ENCODE results near the gene ENPP3. TPM values are rescaled to one million over a fixed set of nuclear protein-coding genes. Genes with fewer than 3 reads are reported as not detected.
A peak's percentile ranks its signal among the peaks of the same experiment; 100 is the strongest.

Gene ENPP3
- total RNA-seq, 6 experiments from 2014 or later: 0.07 to 0.12 TPM; not detected in 4

- H3K36me3 Mint-ChIP-seq (ENCODE audit: low read depth): peaks cover under 1% of the 10 kb centered on the region; the same call in 1 of the 2 replicates
These were observed 99.0 kb downstream of the ENPP3 start for GRCh38 chr6:131736003-131736596.

GRCh38 chr6:131736811-131737210 lies 99.7 kb downstream of the ENPP3 start:
- no peak for TF ChIP-seq CTCF (IDR thresholded peaks at IDR 0.05)
- no peaks in the 10 kb centered on the region for H3K36me3 Mint-ChIP-seq (ENCODE audit: low read depth)
- H3K27me3 Mint-ChIP-seq (ENCODE audit: insufficient read depth): no peaks in the 10 kb centered on the region
- no peak overlapping the region for H3K27ac Mint-ChIP-seq
- peaks cover 23% of the 10 kb centered on the region for H3K4me1 Mint-ChIP-seq (ENCODE audit: low read depth)
- H3K4me3 Mint-ChIP-seq: no peak overlapping the region
- H3K9me3 Mint-ChIP-seq: no peaks in the 10 kb centered on the region
- DNase-seq: no peak

More at GRCh38 chr6:131736003-131736596, 99.0 kb downstream of the ENPP3 start:
- no peaks in the 10 kb centered on the region for H3K9me3 Mint-ChIP-seq
- DNase-seq: no peak
- H3K4me1 Mint-ChIP-seq (ENCODE audit: low read depth): peaks cover 30% of the 10 kb centered on the region
- no peaks in the 10 kb centered on the region for H3K27me3 Mint-ChIP-seq (ENCODE audit: insufficient read depth)
- H3K27ac Mint-ChIP-seq: no peak overlapping the region
- H3K4me3 Mint-ChIP-seq: no peak overlapping the region
- TF ChIP-seq CTCF (IDR thresholded peaks at IDR 0.05): no peak

GRCh38 chr6:131739136-131739535 lies 102.0 kb downstream of the ENPP3 start:
- H3K27me3 Mint-ChIP-seq (ENCODE audit: insufficient read depth): no peaks in the 10 kb centered on the region
- H3K4me3 Mint-ChIP-seq: no peak overlapping the region
- no peaks in the 10 kb centered on the region for H3K9me3 Mint-ChIP-seq
- H3K27ac Mint-ChIP-seq: no peak overlapping the region
- no peak for TF ChIP-seq CTCF (IDR thresholded peaks at IDR 0.05)
- DNase-seq: no peak
- H3K4me1 Mint-ChIP-seq (ENCODE audit: low read depth): peaks cover 10% of the 10 kb centered on the region; the same call in 1 of the 2 replicates
- no peaks in the 10 kb centered on the region for H3K36me3 Mint-ChIP-seq (ENCODE audit: low read depth)

- Mint-ChIP-seq H3K36me3 (ENCODE audit: low read depth) (no peaks in the 10 kb centered on the region), H3K27me3 (ENCODE audit: insufficient read depth) (no peaks in the 10 kb centered on the region), H3K4me3 (no peak overlapping the region), H3K4me1 (ENCODE audit: low read depth) (peaks cover 10% of the 10 kb centered on the region; the same call in 1 of the 2 replicates), H3K27ac (peak overlapping the region; percentile 76; the same call in 1 of the 2 replicates), H3K9me3 (no peaks in the 10 kb centered on the region)
- DNase-seq: peak; percentile 54
- TF ChIP-seq CTCF (IDR thresholded peaks at IDR 0.05): no peak
These were observed 103.1 kb downstream of the ENPP3 start for GRCh38 chr6:131740161-131740560.

- no peak for DNase-seq
- H3K27ac Mint-ChIP-seq: no peak overlapping the region
- no peaks in the 10 kb centered on the region for H3K27me3 Mint-ChIP-seq (ENCODE audit: insufficient read depth)
- TF ChIP-seq CTCF (IDR thresholded peaks at IDR 0.05): no peak
- peaks cover 10% of the 10 kb centered on the region; the same call in 1 of the 2 replicates for H3K4me1 Mint-ChIP-seq (ENCODE audit: low read depth)
- H3K4me3 Mint-ChIP-seq: no peak overlapping the region
- H3K36me3 Mint-ChIP-seq (ENCODE audit: low read depth): no peaks in the 10 kb centered on the region
- H3K9me3 Mint-ChIP-seq: no peaks in the 10 kb centered on the region
These were observed 104.7 kb downstream of the ENPP3 start for GRCh38 chr6:131741688-131742393.
